Measurements from ENCODE around the gene ZNF180. TPM values are rescaled to one million over a fixed set of nuclear protein-coding genes. Genes with fewer than 3 reads are reported as not detected.

Gene ZNF180
- total RNA-seq, 1 donor from 2014 or later: 7.0 TPM

GRCh38 chr19:44529536-44529935 lies 29.2 kb upstream of the ZNF180 start, which contains the start of gene CEACAM20:
Gene CEACAM20, minus strand, starts transcription at chr19:44529675. Its CDS starts 166 bp downstream, at chr19:44529509.
- Mint-ChIP-seq H3K9me3 (ENCODE audit: unreplicated experiment) (no peaks in the 10 kb centered on the region), H3K4me1 (ENCODE audit: unreplicated experiment) (no peaks in the 10 kb centered on the region), H3K4me3 (ENCODE audit: unreplicated experiment) (no peak within 1 kb of the TSS), H3K36me3 (ENCODE audit: unreplicated experiment) (no peaks in the 10 kb centered on the region), H3K27me3 (ENCODE audit: unreplicated experiment) (peaks cover 35% of the 10 kb centered on the region), H3K27ac (ENCODE audit: unreplicated experiment) (no peak within 1 kb of the TSS)
- no peak for DNase-seq (ENCODE audit: extremely low spot score, unreplicated experiment)
- TF ChIP-seq, protein P1, sequence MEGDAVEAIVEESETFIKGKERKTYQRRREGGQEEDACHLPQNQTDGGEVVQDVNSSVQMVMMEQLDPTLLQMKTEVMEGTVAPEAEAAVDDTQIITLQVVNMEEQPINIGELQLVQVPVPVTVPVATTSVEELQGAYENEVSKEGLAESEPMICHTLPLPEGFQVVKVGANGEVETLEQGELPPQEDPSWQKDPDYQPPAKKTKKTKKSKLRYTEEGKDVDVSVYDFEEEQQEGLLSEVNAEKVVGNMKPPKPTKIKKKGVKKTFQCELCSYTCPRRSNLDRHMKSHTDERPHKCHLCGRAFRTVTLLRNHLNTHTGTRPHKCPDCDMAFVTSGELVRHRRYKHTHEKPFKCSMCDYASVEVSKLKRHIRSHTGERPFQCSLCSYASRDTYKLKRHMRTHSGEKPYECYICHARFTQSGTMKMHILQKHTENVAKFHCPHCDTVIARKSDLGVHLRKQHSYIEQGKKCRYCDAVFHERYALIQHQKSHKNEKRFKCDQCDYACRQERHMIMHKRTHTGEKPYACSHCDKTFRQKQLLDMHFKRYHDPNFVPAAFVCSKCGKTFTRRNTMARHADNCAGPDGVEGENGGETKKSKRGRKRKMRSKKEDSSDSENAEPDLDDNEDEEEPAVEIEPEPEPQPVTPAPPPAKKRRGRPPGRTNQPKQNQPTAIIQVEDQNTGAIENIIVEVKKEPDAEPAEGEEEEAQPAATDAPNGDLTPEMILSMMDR (IDR thresholded peaks at IDR 0.05): no peak

- no peaks in the 10 kb centered on the region for H3K9me3 Mint-ChIP-seq (ENCODE audit: unreplicated experiment)
- H3K36me3 Mint-ChIP-seq (ENCODE audit: unreplicated experiment): no peaks in the 10 kb centered on the region
These were observed 27.2 kb upstream of the ZNF180 start for GRCh38 chr19:44527554-44527953.

DNA sequence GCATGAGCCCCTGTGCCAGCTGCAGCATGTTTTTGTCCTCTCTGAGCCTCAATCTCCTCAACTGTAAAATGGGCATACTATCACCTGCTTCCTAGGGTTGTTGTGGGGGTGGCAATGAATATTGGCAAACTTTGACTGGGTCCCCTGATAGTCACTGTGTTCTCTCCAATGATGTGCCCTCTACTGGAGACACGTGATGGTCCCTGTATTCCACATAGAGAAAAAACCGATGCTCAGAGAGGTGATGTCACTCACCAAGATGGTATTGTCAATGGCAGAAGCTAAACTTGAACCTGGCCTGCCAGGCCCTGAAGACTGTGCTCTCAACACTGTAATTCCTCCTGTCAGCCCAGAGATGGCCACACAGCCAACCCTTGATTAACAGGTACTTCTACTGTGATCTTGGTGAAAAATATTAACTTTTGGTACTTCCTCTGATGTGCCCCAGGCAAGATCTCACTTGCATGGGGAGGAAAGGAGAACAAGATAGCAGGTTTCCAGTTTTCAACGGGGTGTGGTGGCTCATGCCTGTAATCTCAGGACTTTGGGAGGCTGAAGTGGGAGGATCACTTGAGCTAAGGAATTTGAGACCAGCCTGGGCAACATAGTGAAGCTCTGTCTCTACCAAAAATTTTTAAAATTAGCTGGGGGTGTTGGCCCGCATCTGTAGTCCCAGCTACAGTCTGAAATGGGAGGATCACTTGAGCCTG lies 25.6 kb upstream of the ZNF180 start:
- no peak for DNase-seq (ENCODE audit: extremely low spot score, unreplicated experiment)
- Mint-ChIP-seq H3K9me3 (ENCODE audit: unreplicated experiment) (no peaks in the 10 kb centered on the region), H3K27me3 (ENCODE audit: unreplicated experiment) (peaks cover 21% of the 10 kb centered on the region), H3K4me3 (ENCODE audit: unreplicated experiment) (no peak overlapping the region), H3K4me1 (ENCODE audit: unreplicated experiment) (no peaks in the 10 kb centered on the region), H3K27ac (ENCODE audit: unreplicated experiment) (no peak overlapping the region), H3K36me3 (ENCODE audit: unreplicated experiment) (no peaks in the 10 kb centered on the region)
- TF ChIP-seq, protein P1 (IDR thresholded peaks at IDR 0.05): no peak

More at GRCh38 chr19:44527554-44527953, 27.2 kb upstream of the ZNF180 start:
- TF ChIP-seq, protein P1 (IDR thresholded peaks at IDR 0.05): no peak
- Mint-ChIP-seq H3K4me1 (ENCODE audit: unreplicated experiment) (no peaks in the 10 kb centered on the region), H3K27ac (ENCODE audit: unreplicated experiment) (no peak overlapping the region), H3K27me3 (ENCODE audit: unreplicated experiment) (peaks cover 27% of the 10 kb centered on the region), H3K4me3 (ENCODE audit: unreplicated experiment) (no peak overlapping the region)
- DNase-seq (ENCODE audit: extremely low spot score, unreplicated experiment): no peak

GRCh38 chr19:44521370-44521769 lies 21.0 kb upstream of the ZNF180 start:
- Mint-ChIP-seq H3K27ac (ENCODE audit: unreplicated experiment) (no peak overlapping the region), H3K4me1 (ENCODE audit: unreplicated experiment) (no peaks in the 10 kb centered on the region), H3K9me3 (ENCODE audit: unreplicated experiment) (no peaks in the 10 kb centered on the region), H3K36me3 (ENCODE audit: unreplicated experiment) (no peaks in the 10 kb centered on the region), H3K27me3 (ENCODE audit: unreplicated experiment) (no peaks in the 10 kb centered on the region), H3K4me3 (ENCODE audit: unreplicated experiment) (no peak overlapping the region)
- no peak for DNase-seq (ENCODE audit: extremely low spot score, unreplicated experiment)
- TF ChIP-seq, protein P1 (IDR thresholded peaks at IDR 0.05): no peak

- no peaks in the 10 kb centered on the region for H3K27me3 Mint-ChIP-seq (ENCODE audit: unreplicated experiment)
- no peaks in the 10 kb centered on the region for H3K4me1 Mint-ChIP-seq (ENCODE audit: unreplicated experiment)
- H3K9me3 Mint-ChIP-seq (ENCODE audit: unreplicated experiment): no peaks in the 10 kb centered on the region
- H3K36me3 Mint-ChIP-seq (ENCODE audit: unreplicated experiment): no peaks in the 10 kb centered on the region
- no peak overlapping the region for H3K4me3 Mint-ChIP-seq (ENCODE audit: unreplicated experiment)
- TF ChIP-seq, protein P1 (IDR thresholded peaks at IDR 0.05): no peak
- H3K27ac Mint-ChIP-seq (ENCODE audit: unreplicated experiment): no peak overlapping the region
- DNase-seq (ENCODE audit: extremely low spot score, unreplicated experiment): no peak
These were observed 16.8 kb upstream of the ZNF180 start for GRCh38 chr19:44517146-44517545.
